SH-SY5Y (cell line): ENCODE results near the gene RAC2.

ENCODE experiments used
- GATA2 ChIP-seq: IDR thresholded peaks from 2 replicates; pipeline ENCODE4 v1.6.1; 2011; ENCODE audit warnings: mild to moderate bottlenecking, low read depth, low read length
- GATA3 ChIP-seq: IDR thresholded peaks from 2 replicates; pipeline ENCODE4 v1.6.1; 2011; ENCODE audit warnings: low read depth, mild to moderate bottlenecking, low read length, moderate library complexity

Gene RAC2

GRCh38 chr22:37183432-37184379 is 60.4 kb downstream of the RAC2 start:
- TF ChIP-seq GATA2 (no peak), GATA3 (no peak)

- TF ChIP-seq GATA2 = no peak
Observed at GRCh38 chr22:37182949-37183245, 61.2 kb downstream of the RAC2 start.

GRCh38 chr22:37182101-37182948 is 61.7 kb downstream of the RAC2 start:
- TF ChIP-seq GATA3 (no peak), GATA2 (no peak)

GRCh38 chr22:37181681-37182080 is 62.4 kb downstream of the RAC2 start:
- TF ChIP-seq GATA2 = no peak
- no peak for TF ChIP-seq GATA3

GRCh38 chr22:37180531-37181231 is 63.4 kb downstream of the RAC2 start:
- no peak for TF ChIP-seq GATA2
- TF ChIP-seq GATA3 = no peak

GRCh38 chr22:37179622-37180420 is 64.2 kb downstream of the RAC2 start:
- TF ChIP-seq GATA2 = no peak
- no peak for TF ChIP-seq GATA3

GRCh38 chr22:37179126-37179470 is 65.0 kb downstream of the RAC2 start:
- TF ChIP-seq GATA2 (no peak), GATA3 (no peak)

GRCh38 chr22:37178350-37179125 is 65.5 kb downstream of the RAC2 start:
- no peak for TF ChIP-seq GATA3
- no peak for TF ChIP-seq GATA2

GRCh38 chr22:37177755-37178154 is 66.3 kb downstream of the RAC2 start:
- no peak for TF ChIP-seq GATA3
- TF ChIP-seq GATA2 = no peak

GRCh38 chr22:37177221-37177620 is 66.8 kb downstream of the RAC2 start:
- no peak for TF ChIP-seq GATA2
- TF ChIP-seq GATA3 = no peak

GRCh38 chr22:37176464-37177061 is 67.5 kb downstream of the RAC2 start:
- TF ChIP-seq GATA2 (no peak), GATA3 (no peak)

- TF ChIP-seq GATA2 (no peak), GATA3 (no peak)
Observed at GRCh38 chr22:37175414-37176281, 68.4 kb downstream of the RAC2 start.
